GM21576 (cell line): ENCODE results near the gene CDH5.
"Not testable (repeated sequence)": the region's sequence is repeated elsewhere in the genome, so short reads cannot be mapped to it uniquely, and the experiment has no call there.

Experiments
- ATAC-seq: cut with Tn5 transposase; IDR thresholded peaks from one replicate; pipeline ENCODE4 v1.9.1; 2021; ENCODE audit warnings: mild to moderate bottlenecking, moderate library complexity; ENCODE audit not compliant: unreplicated experiment

CDH5 gene

DNA sequence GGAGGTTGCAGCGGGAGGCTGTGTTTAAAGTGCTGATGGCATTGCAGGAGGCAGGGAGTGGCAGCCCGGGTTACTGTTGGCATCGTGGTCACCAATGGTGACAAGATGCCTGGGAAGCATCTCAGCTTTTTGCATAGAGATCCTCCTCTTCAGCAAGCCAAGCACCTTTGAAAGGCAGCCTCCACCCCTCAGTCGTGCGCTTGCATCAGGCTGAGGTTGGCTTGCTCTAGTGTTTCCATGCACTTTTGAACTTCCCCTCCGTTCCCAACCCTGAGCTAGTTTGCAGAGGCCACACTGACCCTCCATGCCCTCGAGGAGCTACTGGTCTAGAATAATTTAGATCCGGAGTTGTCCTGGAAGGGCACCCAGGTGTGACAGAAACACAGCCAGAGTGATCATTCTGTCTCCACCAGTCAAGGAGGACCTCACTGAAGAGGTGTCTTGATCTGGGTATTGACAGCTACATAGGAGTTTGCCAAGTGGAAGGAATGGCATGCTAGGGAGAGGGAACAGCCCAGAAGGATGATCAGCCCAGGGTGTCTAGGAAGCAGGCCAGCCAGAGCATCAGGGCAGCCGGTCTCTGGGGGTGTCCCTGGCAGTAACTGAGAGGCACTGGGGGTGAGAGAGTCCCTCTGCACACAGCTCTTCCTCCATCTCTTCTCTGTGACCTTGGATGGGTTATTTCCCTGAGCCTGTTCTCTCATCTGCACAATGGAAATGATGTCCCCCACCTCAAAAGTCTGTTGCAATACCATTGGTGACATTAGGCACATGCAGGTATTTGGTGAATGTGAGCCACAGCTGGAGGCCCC lies 68.3 kb downstream of the CDH5 start:
- no peak for ATAC-seq

DNA sequence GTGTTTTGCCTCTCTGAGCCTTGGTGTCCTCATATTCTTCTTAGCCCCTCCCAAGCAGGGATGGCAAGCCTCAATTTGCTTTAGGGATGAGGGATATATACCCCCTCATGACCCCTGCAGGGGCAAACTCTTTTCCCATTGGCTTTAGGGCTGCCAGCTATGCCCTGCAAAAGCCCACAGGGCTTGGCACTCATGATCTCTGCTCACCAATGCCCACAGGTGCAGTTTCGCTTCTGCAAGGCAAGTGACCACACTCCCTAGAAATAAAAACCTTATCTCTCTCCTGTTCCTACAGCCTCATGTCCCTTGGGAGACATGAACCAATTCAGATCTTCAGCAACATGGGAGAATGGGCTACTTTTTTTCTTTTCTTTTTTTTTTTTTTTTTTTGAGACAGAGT lies 69.4 kb downstream of the CDH5 start:
- no peak for ATAC-seq

DNA sequence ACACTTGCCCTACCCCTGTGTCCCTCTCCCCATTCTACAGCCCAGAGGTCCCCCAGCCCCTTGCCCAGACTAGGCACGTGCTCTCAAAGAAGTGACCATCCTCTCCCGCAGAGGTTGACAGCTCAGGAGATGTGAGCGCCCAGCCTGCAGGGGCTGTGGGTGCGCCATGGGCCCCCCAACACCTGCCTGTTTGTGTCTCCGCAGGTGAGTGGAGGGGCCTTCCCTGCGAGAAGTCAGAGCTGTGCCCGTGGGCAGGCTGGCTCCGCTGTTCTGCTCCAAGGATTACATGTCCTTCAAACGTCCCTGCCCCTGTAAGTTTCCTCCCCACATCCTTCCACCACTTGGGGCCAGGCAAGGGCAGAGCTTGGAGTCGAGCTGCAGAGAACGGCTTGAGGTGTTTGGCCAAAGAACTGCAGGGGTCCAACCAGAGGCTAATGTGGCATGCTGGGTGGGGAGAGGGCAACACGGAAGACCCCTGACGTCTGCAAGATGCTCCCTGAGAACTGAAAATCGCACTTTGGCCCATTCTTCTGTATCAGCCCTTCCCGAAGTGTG lies 71.0 kb downstream of the CDH5 start:
- no peak for ATAC-seq

DNA sequence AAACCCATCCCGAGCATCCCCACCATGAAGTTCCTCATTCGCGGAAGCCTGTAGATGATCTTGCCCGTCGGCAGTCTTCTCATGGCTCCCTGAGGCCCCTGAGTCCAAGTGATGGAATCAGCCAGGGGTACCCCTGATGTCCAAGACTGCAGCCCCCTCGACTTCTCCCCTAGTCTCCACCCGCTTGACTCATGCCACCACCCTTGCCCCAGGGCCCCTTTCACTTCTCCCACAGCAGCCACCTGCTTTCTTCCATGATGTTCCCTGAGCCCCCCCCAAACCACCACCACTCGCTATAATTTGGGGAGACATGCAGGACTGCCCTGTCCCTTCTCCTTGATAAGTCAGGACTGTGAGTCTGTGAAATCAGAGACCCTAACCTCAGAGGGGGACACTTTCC lies 72.0 kb downstream of the CDH5 start:
- no peak for ATAC-seq

DNA sequence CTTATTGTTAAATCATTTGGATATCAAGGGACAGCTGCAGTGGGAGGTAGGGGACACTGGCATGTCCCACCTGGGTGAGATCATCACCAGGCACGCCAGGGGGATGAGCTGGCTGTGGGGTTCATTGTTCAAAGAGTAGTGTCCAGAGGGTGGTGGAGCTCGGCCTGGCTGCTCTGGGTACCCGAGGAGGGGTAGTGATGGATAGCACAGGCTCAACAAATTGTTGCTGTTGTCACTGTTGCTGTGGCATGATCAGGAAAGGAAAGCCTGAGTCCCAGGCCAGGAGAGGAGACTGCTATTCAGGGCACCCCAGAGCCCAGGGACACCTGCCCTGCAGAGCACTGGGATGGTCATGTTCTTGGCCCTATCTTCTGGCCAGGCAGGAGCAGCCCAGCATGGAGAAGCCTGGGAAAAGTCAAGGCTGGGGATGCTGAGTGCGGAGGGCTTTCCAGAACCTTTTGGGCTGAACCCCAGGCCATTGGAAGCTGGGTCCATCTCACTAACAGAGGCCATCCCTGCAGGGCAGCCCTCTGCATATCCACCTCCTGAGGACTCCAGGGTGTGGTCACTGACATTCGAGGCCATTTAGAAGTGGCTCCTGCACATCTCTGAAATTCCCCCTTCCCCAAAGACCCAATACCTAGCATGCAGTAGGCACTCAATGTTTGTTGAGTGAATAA lies 72.7 kb downstream of the CDH5 start:
- ATAC-seq, result no peak

DNA sequence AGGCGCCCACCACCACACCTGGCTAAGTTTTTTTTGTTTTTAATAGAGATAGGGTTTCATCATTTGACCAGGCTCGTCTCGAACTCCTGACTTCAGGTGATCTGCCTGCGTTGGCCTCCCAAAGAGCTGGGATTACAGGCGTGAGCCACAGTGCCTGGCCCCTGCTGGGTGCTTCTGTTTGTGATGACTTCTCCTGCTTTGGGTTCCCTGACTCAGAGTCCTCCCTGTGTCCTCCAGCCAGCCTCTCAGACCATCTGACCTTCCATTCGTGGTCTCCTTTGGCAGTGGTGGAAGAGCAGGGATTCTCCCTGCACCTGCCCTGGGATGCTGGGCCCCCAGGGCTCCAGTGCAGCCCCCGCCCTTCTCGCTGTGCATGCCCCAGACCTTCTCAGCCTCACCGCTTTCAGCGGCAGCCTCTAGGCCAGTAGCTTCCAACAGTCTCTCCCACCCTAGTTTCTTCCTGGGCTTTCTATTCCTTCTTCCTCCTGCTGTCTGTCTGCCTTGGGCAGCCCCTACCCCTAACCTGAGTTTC lies 73.8 kb downstream of the CDH5 start:
- no peak for ATAC-seq

DNA sequence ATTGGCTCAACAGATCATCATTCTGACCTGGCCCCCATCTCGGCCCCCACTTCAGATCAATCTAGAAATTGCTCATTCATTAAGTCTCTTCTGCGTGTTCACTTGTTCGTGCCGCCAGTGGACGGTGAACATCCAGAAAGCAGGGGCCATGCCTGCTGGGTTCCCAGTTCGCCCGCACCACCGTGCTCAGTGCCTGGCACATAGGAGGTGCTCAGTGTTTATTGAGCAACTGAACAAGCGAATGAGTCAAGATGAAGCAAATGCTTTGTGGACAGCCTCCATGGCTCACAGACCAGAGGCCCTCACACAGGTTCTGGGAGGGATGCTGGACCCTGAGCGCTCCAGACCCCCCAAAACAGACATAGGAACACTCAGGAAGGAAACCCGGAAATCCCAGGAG lies 74.5 kb downstream of the CDH5 start:
- no peak for ATAC-seq

DNA sequence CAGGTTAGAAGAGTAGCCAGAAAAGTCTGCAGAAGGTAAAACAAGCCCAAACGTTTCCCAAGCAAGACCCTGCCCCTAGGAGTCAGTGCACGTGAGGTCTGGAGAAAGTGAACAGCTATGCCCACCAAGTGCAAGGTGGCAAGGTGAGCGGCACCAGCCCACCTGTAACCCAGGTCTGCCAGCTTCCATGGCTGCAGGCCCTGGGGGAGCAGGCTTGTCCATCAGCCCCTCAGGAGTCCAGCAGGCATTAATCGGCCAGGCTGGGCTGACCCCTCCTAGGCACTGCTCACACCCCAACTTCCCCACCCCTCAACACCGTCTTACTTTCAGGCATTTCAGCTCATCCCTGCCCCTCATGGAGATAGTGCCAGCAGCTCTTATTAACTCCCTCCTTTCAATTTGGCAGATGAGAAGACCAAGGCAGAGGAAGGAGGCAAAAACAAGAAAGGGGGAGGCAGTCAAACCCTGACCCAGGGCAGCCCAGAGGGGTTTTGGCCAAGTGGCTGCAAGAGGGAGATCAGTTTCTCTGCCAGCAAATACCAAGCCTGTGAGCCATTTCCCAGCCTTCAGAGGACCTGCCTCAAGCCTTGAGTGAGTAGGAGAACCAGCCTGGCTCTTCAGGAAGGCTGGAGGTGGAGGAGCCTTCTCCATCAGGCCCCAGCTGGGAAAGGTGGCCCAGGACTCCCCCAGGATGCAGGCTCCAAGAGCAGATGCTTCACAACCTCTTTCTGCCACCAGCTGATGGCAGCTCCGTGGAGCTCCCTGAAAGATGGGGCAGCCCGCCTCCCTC lies 75.3 kb downstream of the CDH5 start:
- ATAC-seq, result no peak

DNA sequence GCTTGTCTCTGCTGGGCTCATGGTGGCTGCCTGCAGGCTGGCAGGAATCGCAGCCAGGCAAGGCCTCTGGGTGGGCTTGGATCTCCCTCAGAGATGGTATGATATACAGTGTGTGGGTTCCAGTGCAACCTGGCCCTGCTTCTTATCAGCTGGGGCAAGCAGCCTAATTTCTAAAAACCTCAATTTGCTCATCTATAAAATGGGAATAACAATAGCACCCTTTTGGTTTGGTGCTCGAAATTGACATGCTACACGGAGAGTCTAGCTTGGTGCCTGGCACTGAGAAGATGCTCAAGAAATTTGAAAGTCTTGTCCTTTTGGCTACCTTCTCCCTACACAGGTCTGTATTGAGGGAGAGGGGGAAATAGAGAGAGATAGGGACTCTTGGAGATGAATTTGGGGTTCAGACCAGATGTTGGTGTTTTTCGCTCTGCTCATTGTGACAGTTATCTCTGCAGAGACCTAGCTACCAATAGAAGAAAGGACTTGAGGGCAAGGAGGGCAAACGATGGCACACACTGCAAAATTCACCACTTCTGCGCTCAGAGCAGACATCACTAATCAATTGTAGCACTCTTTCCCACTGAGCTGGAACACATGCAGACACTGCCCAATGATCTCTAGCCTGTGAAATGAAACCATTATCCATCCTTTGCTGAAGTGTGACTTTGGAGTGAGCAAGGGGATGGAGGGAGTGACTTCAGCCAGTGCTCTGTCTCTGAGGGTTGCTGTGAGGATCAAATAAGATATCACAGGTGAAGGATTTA lies 76.2 kb downstream of the CDH5 start:
- no peak for ATAC-seq

DNA sequence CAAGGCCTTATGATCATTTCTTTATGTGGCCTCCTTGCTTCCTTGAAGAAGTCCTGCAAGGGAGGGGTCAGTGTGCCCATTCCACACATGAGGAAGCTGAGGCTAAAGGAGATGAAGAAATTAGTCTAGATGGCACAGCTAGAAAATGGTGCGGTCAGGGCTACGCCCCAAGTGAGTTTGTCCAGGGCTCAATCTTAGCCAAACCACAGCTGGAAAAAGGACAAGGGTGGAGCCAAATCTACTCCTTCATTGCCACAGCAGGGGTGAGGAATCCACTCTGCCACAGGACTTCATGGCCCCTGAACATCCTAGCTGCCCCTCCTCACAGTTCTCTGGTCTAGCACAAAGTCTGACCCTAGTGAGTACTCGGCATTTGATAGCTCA lies 76.8 kb downstream of the CDH5 start:
- ATAC-seq, result no peak

DNA sequence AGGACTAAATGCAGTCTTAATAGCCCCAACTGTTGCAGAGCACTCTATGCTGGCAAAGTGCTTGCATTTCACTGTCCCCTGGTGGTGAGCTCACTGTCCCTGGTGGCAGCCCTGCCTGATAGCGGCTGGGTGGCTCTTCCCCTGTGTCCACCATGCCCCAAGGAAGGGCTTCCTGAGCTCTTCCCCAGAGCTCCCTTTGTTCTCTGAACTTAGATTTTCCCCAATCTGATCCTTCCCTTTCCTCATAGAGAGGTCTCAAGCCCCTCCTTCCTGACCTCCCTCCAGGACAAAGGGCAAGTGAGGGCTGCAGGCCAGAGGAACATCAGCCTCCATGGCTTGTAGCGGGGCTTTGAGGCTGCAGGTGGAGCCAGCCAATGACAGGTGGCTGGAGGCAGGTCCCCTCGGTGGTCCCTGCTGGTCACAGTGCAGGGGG lies 77.6 kb downstream of the CDH5 start:
- ATAC-seq, result no peak

DNA sequence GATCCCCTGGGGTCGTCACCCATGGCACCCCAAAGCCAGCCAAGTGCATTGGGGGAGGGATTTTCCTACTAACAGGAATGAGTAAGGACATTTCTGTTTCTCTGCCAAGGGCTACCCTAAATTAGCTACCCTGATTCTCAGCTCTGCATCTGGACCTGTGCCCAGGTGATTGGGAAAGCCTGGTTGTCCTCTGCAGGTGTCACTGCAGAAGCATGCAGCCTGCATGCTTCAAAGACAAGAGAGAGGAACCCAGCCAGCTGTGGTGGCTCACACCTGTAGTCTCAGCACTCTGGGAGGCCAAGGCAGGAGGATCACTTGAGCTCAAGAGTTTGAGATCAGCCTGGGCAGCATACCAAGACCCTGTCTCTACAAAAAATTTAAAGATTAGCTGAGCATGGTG lies 80.2 kb downstream of the CDH5 start:
- no peak for ATAC-seq

DNA sequence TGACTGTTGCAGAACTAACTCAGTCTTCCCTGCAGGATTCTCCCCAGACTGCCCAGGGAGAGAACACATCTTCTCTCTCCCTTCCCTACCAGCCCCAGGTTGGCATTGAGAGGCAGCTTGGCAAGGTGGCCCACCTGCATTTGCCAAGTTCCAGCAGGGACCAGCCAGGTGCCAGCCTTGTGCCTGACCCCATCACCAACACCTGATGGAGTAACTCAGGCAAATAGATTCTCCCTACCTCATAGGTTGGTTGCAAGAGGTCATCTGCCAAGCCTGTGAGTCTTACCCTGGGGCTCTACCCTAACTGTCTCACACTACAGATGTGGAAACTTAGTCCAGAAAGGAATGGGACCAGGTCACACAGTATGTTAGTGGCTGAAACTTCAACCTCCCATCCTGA lies 81.0 kb downstream of the CDH5 start:
- ATAC-seq, result no peak

DNA sequence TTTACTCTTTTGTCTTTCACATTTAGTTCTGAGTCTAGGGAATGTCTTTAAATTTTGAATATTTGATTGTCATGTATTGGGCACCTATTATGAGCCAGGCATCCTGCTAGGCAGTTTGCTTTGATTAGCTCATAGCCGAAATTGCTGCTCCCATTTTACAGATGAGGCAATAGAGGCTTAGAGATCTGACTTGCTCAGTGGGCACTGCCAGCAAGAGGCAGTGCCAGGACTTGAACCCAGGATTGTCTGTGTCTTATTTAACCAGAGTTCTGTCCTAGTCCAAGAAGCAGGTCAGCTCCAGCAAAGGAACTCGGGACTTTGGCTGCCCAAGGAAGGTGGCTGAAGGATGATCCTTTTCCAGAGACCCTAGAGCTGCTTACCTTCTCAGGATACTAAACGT lies 85.1 kb downstream of the CDH5 start:
- no peak for ATAC-seq

DNA sequence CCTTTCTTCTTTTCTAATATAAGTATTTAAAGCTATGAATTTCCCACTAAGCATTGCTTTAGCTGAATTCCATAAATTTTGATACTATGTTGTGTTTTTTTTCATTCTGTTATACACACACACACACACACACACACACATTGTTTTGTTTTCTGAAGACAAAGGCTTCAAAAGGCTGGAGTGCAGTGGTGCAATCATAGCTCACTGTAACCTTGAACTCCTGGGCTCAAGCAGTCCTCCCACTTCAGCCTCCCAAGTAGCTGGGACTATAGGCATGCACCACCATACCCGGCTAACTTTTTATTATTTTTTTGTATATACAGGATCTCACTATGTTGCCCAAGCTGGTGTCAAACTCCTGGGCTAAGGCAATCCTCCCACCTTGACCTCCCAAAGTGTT lies 86.7 kb downstream of the CDH5 start:
- ATAC-seq, result not testable (repeated sequence)
